B cell (primary cell): ENCODE measurements around the gene HOXB6. TPM values are rescaled to one million over a fixed set of nuclear protein-coding genes. Genes with fewer than 3 reads are reported as not detected.

ENCODE experiments used
- ATAC-seq: fragments of 200-7000 bp; cut with Tn5 transposase; one replicate; pipeline ENCODE4 v1.10.0; 2021; ENCODE audit warnings: low read depth, mild to moderate bottlenecking, moderate number of reproducible peaks, moderate library complexity
- CTCF ChIA-PET: fragments of 350-600 bp; sonication (Branson Sonifier 250); formaldehyde crosslinking; loops from one replicate; lab custom pipeline; 2021; ENCODE audit warnings: antibody characterized with exemption, inconsistent platforms; lab: Charles Lee
- POLR2A ChIA-PET: fragments of 350-600 bp; sonication (Branson Sonifier 250); formaldehyde crosslinking; loops from one replicate; lab custom pipeline; 2021; ENCODE audit warnings: antibody characterized with exemption; lab: Charles Lee
- DNase-seq: peaks from one replicate; pipeline ENCODE4 v3.0.0; 2013
- H2AFZ ChIP-seq: 2 replicates; pipeline ENCODE4 v1.6.1; 2012; ENCODE audit warnings: mild to moderate bottlenecking, low read depth, low read length; ENCODE audit not compliant: insufficient read depth, poor library complexity, severe bottlenecking
- H3K27ac ChIP-seq, 2 donors: 1 replicate in 1 of 2; 2 replicates in 1 of 2; pipeline ENCODE4 v1.5.1; 2012 to 2013; ENCODE audit warnings: low read length in 2 of 2, mild to moderate bottlenecking in 2 of 2, moderate library complexity in 1 of 2
- H3K27me3 ChIP-seq, 4 experiments: fragments of 200-600 bp in 1 of 4; sonication (generic) in 1 of 4; replicated peaks in 1 of 4; 1 replicate in 2 of 4; 2 replicates in 2 of 4; pipeline versions ENCODE4 v1.6.1 to v1.7.0; 2013 to 2016; ENCODE audit warnings: low read length in 3 of 4, mild to moderate bottlenecking in 2 of 4, mixed read lengths in 1 of 4, moderate library complexity in 1 of 4; ENCODE audit not compliant: insufficient read depth in 4 of 4, control insufficient read depth in 3 of 4; ENCODE audit errors: control extremely low read depth in 1 of 4
- H3K36me3 ChIP-seq, 2 experiments: replicated peaks in 1 of 2; 1 replicate in 1 of 2; 2 replicates in 1 of 2; pipeline versions ENCODE4 v1.6.1 to v1.7.1; 2013; ENCODE audit warnings: low read length in 1 of 2; ENCODE audit not compliant: insufficient read depth in 2 of 2, control insufficient read depth in 1 of 2; ENCODE audit errors: control extremely low read depth in 1 of 2, extremely low read depth in 1 of 2
- H3K4me1 ChIP-seq, 2 donors: fragments of 200-600 bp in 1 of 2; sonication (generic) in 1 of 2; 1 replicate in 1 of 2; 2 replicates in 1 of 2; pipeline versions ENCODE4 v1.5.1 to v1.6.1; 2013 to 2017; ENCODE audit warnings: low read length in 2 of 2; ENCODE audit not compliant: control insufficient read depth in 2 of 2, insufficient read depth in 2 of 2
- H3K4me2 ChIP-seq: replicated peaks from 2 replicates; pipeline ENCODE3; 2012; ENCODE audit warnings: mild to moderate bottlenecking, low read depth, low read length; ENCODE audit not compliant: poor library complexity, severe bottlenecking
- H3K4me3 ChIP-seq, 5 experiments: fragments of 200-600 bp in 1 of 5; sonication (generic) in 1 of 5; 1 replicate in 3 of 5; 2 replicates in 2 of 5; pipeline versions ENCODE4 v1.5.1 to v1.7.0; 2011 to 2016; ENCODE audit warnings: low read length in 4 of 5, mild to moderate bottlenecking in 4 of 5, low read depth in 2 of 5, control low read depth in 1 of 5, moderate library complexity in 1 of 5; ENCODE audit not compliant: insufficient read depth in 1 of 5; ENCODE audit errors: control extremely low read depth in 1 of 5, extremely low read depth in 1 of 5
- H3K79me2 ChIP-seq: fragments of 200-600 bp; sonication (generic); one replicate; pipeline ENCODE4 v1.6.0; 2016; ENCODE audit warnings: low read length; ENCODE audit not compliant: control insufficient read depth, insufficient read depth
- H3K9ac ChIP-seq: fragments of 200-600 bp; sonication (generic); 2 replicates; pipeline ENCODE4 v1.6.1; 2017; ENCODE audit warnings: mild to moderate bottlenecking, low read length, moderate library complexity
- H3K9me3 ChIP-seq, 3 donors: one replicate each; pipeline versions ENCODE4 v1.6.1 to v1.7.1; 2013; ENCODE audit warnings: low read length in 2 of 3; ENCODE audit not compliant: control insufficient read depth in 2 of 3, insufficient read depth in 1 of 3; ENCODE audit errors: control extremely low read depth in 1 of 3
- H4K20me1 ChIP-seq: 2 replicates; pipeline ENCODE4 v1.6.0; 2012; ENCODE audit warnings: mild to moderate bottlenecking, low read length; ENCODE audit not compliant: insufficient read depth, control insufficient read depth, poor library complexity, severe bottlenecking
- H3K27ac Mint-ChIP-seq: one replicate; pipeline ENCODE4 v1.8.0; 2021; ENCODE audit warnings: mixed read lengths
- H3K27me3 Mint-ChIP-seq: one replicate; pipeline ENCODE4 v1.8.0; 2021; ENCODE audit warnings: mixed read lengths
- H3K4me1 Mint-ChIP-seq: one replicate; pipeline ENCODE4 v1.8.0; 2021; ENCODE audit warnings: mixed read lengths
- H3K4me3 Mint-ChIP-seq: one replicate; pipeline ENCODE4 v1.8.0; 2021; ENCODE audit warnings: mixed read lengths
- H3K9me3 Mint-ChIP-seq: one replicate; pipeline ENCODE4 v1.8.0; 2022; ENCODE audit warnings: mixed read lengths; ENCODE audit not compliant: insufficient read depth
- CTCF ChIP-seq: fragments of 200-600 bp; IDR thresholded peaks from one replicate; pipeline ENCODE4 v1.8.0; 2022; ENCODE audit warnings: antibody characterized with exemption, mild to moderate bottlenecking
- EZH2 ChIP-seq: IDR thresholded peaks from 2 replicates; pipeline ENCODE4 v1.6.1; 2012; ENCODE audit warnings: borderline replicate concordance, low read depth, mild to moderate bottlenecking, moderate library complexity, low read length; ENCODE audit not compliant: insufficient read depth, poor library complexity, severe bottlenecking
- WGBS: methylation state at CpG from one replicate; pipeline ENCODE4 v1.1.5; 2013; ENCODE audit warnings: missing lambda C conversion rate; ENCODE audit not compliant: insufficient coverage; 5-methylcytosine and 5-hydroxymethylcytosine counted together
- intact Hi-C: fragments of 100-400 bp; cut with micrococcal nuclease; formaldehyde crosslinking; loops from one replicate; pipeline ENCODE4 v1.10.0; 2022
- polyA plus RNA-seq: library from polyadenylated mRNA; depleted of rRNA; stranded (reverse); fragments of >200 nt; gene quantifications from 2 replicates; pipeline ENCODE4 v1.2.3, GENCODE V29; 2012
- total RNA-seq, 2 donors: library from RNA; stranded (reverse); fragments of 120-200 nt in 1 of 2; gene quantifications; 1 replicate in 1 of 2; 2 replicates in 1 of 2; pipeline versions ENCODE4 v1.2.3 to v1.2.4, GENCODE V29; 2013 to 2022

The HOXB6 gene
- total and polyA plus RNA-seq, 2 donors (not counting 1 experiment from before 2014, with no cell fraction given), result 0.10 TPM; not detected in 1

- Mint-ChIP-seq H3K4me1 (peaks cover 49% of the 10 kb centered on the region), H3K27ac (peak overlapping the region; percentile 22), H3K9me3 (no peaks in the 10 kb centered on the region), H3K4me3 (peak overlapping the region; percentile 81), H3K27me3 (peaks cover 92% of the 10 kb centered on the region)
- peak overlapping the region; percentile 59 for H2AFZ ChIP-seq
- DNase-seq (peak; percentile 67), ATAC-seq (no peak)
- H4K20me1 ChIP-seq, result peaks cover 8% of the 10 kb centered on the region
- H3K9ac ChIP-seq, result peak overlapping the region; percentile 11
- no peak overlapping the region for H3K27ac ChIP-seq
- H3K27me3 ChIP-seq, result peaks cover 0 to 99% (median 74%) of the 10 kb centered on the region in 4 experiments
- ChIA-PET CTCF (interaction anchor here (0.9 to 5.6 kb wide), 5 partner anchors 13 to 288 kb away, joined by 3 to 64 read pairs (median 4); no protein-coding TSS in a partner anchor), POLR2A (interaction anchor here (0.6 kb wide), 1 partner anchor 491 kb away, joined by 7 read pairs; no protein-coding TSS in a partner anchor)
- H3K9me3 ChIP-seq, result peaks cover 0 to 21% (median 0%) of the 10 kb centered on the region in 3 donors
- intact Hi-C loops, result loop anchor here (2.0 to 5.0 kb wide), 2 partner anchors 15 to 131 kb away; partner anchors contain the start of genes HOXB13 and HOXB7
- H3K4me1 ChIP-seq, result peaks cover 52 to 55% of the 10 kb centered on the region in 2 donors
- TF ChIP-seq CTCF, result no peak
- no peak for TF ChIP-seq EZH2
- H3K4me2 ChIP-seq, result peak overlapping the region; percentile 94
- 26% methylated on average over 54 of the region's 54 CpGs for WGBS
- H3K36me3 ChIP-seq, result no peaks in the 10 kb centered on the region
- H3K4me3 ChIP-seq, result peak overlapping the region in 3 of 5 experiments; percentile 11 to 35 (median 32)
- H3K79me2 ChIP-seq, result no peaks in the 10 kb centered on the region
Measured at GRCh38 chr17:48596000-48596734, 8.6 kb downstream of the HOXB6 start.
